H9 (cell line): ENCODE data around the gene SERPINB2. TPM values are rescaled to one million over a fixed set of nuclear protein-coding genes. Genes with fewer than 3 reads are reported as not detected.

Source experiments
- DNase-seq: peaks from one replicate; pipeline ENCODE4 v3.0.0-alpha.2; 2017
- H2AFZ ChIP-seq: one replicate; pipeline ENCODE4 v1.6.1; 2013; ENCODE audit warnings: mild to moderate bottlenecking, low read length, control low read depth, moderate library complexity
- H2AK5ac ChIP-seq: 2 replicates; pipeline ENCODE4 v1.6.1; 2013; ENCODE audit warnings: low read length, control low read depth, mixed read lengths; ENCODE audit not compliant: insufficient read length
- H2BK120ac ChIP-seq: one replicate; pipeline ENCODE4 v1.6.1; 2013; ENCODE audit warnings: low read depth, mild to moderate bottlenecking, low read length, control low read depth, inconsistent platforms; ENCODE audit not compliant: poor library complexity, severe bottlenecking
- H2BK12ac ChIP-seq: 2 replicates; pipeline ENCODE4 v1.6.1; 2013; ENCODE audit warnings: low read length, control low read depth, mixed read lengths, low read depth; ENCODE audit not compliant: insufficient read length
- H2BK15ac ChIP-seq: 2 replicates; pipeline ENCODE4 v1.6.1; 2013; ENCODE audit warnings: low read depth, low read length, control low read depth
- H2BK20ac ChIP-seq: one replicate; pipeline ENCODE4 v1.6.1; 2013; ENCODE audit warnings: low read depth, mild to moderate bottlenecking, low read length, control low read depth, inconsistent platforms; ENCODE audit not compliant: poor library complexity, severe bottlenecking
- H2BK5ac ChIP-seq: 2 replicates; pipeline ENCODE4 v1.6.1; 2013; ENCODE audit warnings: low read length, control low read depth, mixed read lengths; ENCODE audit not compliant: insufficient read length
- H3K14ac ChIP-seq: 2 replicates; pipeline ENCODE4 v1.6.1; 2013; ENCODE audit warnings: low read length, control low read depth; ENCODE audit not compliant: insufficient read depth
- H3K18ac ChIP-seq: 2 replicates; pipeline ENCODE4 v1.6.1; 2013; ENCODE audit warnings: low read depth, mild to moderate bottlenecking, mixed read lengths, low read length, control low read depth; ENCODE audit not compliant: insufficient read length
- H3K23ac ChIP-seq: 2 replicates; pipeline ENCODE4 v1.6.1; 2013; ENCODE audit warnings: low read length, control low read depth, mixed read lengths, low read depth; ENCODE audit not compliant: insufficient read length
- H3K23me2 ChIP-seq: 2 replicates; pipeline ENCODE4 v1.6.1; 2013; ENCODE audit warnings: low read depth, mild to moderate bottlenecking, mixed read lengths, low read length, control low read depth; ENCODE audit not compliant: insufficient read length, poor library complexity, severe bottlenecking
- H3K27ac ChIP-seq: 2 replicates; pipeline ENCODE4 v1.5.1; 2013; ENCODE audit warnings: low read length, control low read depth, mixed read lengths, low read depth; ENCODE audit not compliant: insufficient read length
- H3K27me3 ChIP-seq: 2 replicates; pipeline ENCODE4 v1.6.1; 2013; ENCODE audit warnings: low read length, control low read depth, inconsistent platforms; ENCODE audit not compliant: insufficient read depth
- H3K4ac ChIP-seq: 2 replicates; pipeline ENCODE4 v1.6.1; 2013; ENCODE audit warnings: low read depth, mild to moderate bottlenecking, control low read depth, inconsistent platforms, low read length, moderate library complexity
- H3K4me1 ChIP-seq: 2 replicates; pipeline ENCODE4 v1.6.1; 2013; ENCODE audit warnings: low read length, control low read depth, inconsistent platforms; ENCODE audit not compliant: insufficient read depth
- H3K4me2 ChIP-seq: 2 replicates; pipeline ENCODE4 v1.6.1; 2013; ENCODE audit warnings: low read length, control low read depth, mixed read lengths; ENCODE audit not compliant: insufficient read length, insufficient read depth
- H3K56ac ChIP-seq: 2 replicates; pipeline ENCODE4 v1.6.1; 2013; ENCODE audit warnings: low read depth, mild to moderate bottlenecking, mixed read lengths, low read length, control low read depth; ENCODE audit not compliant: insufficient read length
- H3K79me1 ChIP-seq: 2 replicates; pipeline ENCODE4 v1.6.1; 2013; ENCODE audit warnings: low read depth, mild to moderate bottlenecking, moderate library complexity, low read length, control low read depth, inconsistent platforms; ENCODE audit not compliant: insufficient read depth, poor library complexity, severe bottlenecking
- H3K79me2 ChIP-seq: 2 replicates; pipeline ENCODE4 v1.6.1; 2013; ENCODE audit warnings: low read length, control low read depth, inconsistent platforms; ENCODE audit not compliant: insufficient read depth
- H3K9ac ChIP-seq: 2 replicates; pipeline ENCODE4 v1.6.1; 2013; ENCODE audit warnings: low read length, control low read depth, mixed read lengths; ENCODE audit not compliant: insufficient read length; ENCODE audit errors: extremely low read depth
- H3K9me3 ChIP-seq: one replicate; pipeline ENCODE4 v1.6.1; 2013; ENCODE audit warnings: low read depth, low read length, inconsistent platforms; ENCODE audit not compliant: control insufficient read depth
- H3T11ph ChIP-seq: one replicate; pipeline ENCODE4 v1.6.1; 2013; ENCODE audit warnings: mild to moderate bottlenecking, low read length, control low read depth, inconsistent platforms
- H4K20me1 ChIP-seq: one replicate; pipeline ENCODE4 v1.6.1; 2013; ENCODE audit not compliant: control insufficient read depth, insufficient read length, insufficient read depth
- H4K5ac ChIP-seq: 2 replicates; pipeline ENCODE4 v1.6.1; 2013; ENCODE audit warnings: low read depth, mild to moderate bottlenecking, mixed read lengths, low read length, control low read depth; ENCODE audit not compliant: insufficient read length
- H4K8ac ChIP-seq: replicated peaks from 2 replicates; pipeline ENCODE4 v1.6.1; 2013; ENCODE audit warnings: low read length, control low read depth, mixed read lengths, low read depth; ENCODE audit not compliant: insufficient read length
- H4K91ac ChIP-seq: 2 replicates; pipeline ENCODE4 v1.6.1; 2013; ENCODE audit warnings: low read depth, mild to moderate bottlenecking, moderate library complexity, mixed read lengths, low read length, control low read depth; ENCODE audit not compliant: insufficient read length
- H3K27ac Mint-ChIP-seq, 3 experiments: 2 replicates in 2 of 3; 3 replicates in 1 of 3; pipeline ENCODE4 v1.8.0; 2020 to 2021; ENCODE audit warnings: mixed read lengths in 3 of 3, mild to moderate bottlenecking in 1 of 3, moderate library complexity in 1 of 3
- H3K27me3 Mint-ChIP-seq: 2 replicates; pipeline ENCODE4 v1.8.0; 2021; ENCODE audit warnings: low read depth, mild to moderate bottlenecking, moderate library complexity, mixed read lengths
- H3K36me3 Mint-ChIP-seq, 3 experiments: 2 replicates in 2 of 3; 3 replicates in 1 of 3; pipeline ENCODE4 v1.8.0; 2020 to 2021; ENCODE audit warnings: low read depth in 3 of 3, mixed read lengths in 3 of 3; ENCODE audit not compliant: insufficient read depth in 1 of 3
- H3K4me1 Mint-ChIP-seq, 2 experiments: 2 replicates each; pipeline ENCODE4 v1.8.0; 2020; ENCODE audit warnings: mixed read lengths in 2 of 2
- H3K4me3 Mint-ChIP-seq, 2 experiments: 2 replicates in 1 of 2; 3 replicates in 1 of 2; pipeline ENCODE4 v1.8.0; 2020 to 2021; ENCODE audit warnings: mild to moderate bottlenecking in 2 of 2, mixed read lengths in 2 of 2, moderate library complexity in 1 of 2
- H3K9me3 Mint-ChIP-seq, 2 experiments: 2 replicates in 1 of 2; 3 replicates in 1 of 2; pipeline ENCODE4 v1.8.0; 2020; ENCODE audit warnings: mild to moderate bottlenecking in 2 of 2, mixed read lengths in 2 of 2, moderate library complexity in 1 of 2
- WGBS: extraction: QIAGEN DNeasy Blood & Tissue Kit; methylation state at CpG from one replicate; pipeline ENCODE4 v1.1.7; 2013; ENCODE audit warnings: missing lambda C conversion rate, low lambda C conversion rate, mixed read lengths; ENCODE audit not compliant: insufficient read length; ENCODE audit errors: extremely low coverage; 5-methylcytosine and 5-hydroxymethylcytosine counted together
- total RNA-seq: library from RNA; stranded (reverse); gene quantifications from 2 replicates; pipeline ENCODE4 v1.2.1, GENCODE V29; 2021
- TF ChIP-seq, protein P1 (sequence below): fragments of 200-600 bp; sonication (generic); conservative IDR thresholded peaks from 3 replicates; pipeline ENCODE4 v1.8.0; 2021; ENCODE audit warnings: antibody characterized with exemption, mild to moderate bottlenecking

The SERPINB2 gene
- total RNA-seq, 1 experiment from 2014 or later, result not detected

DNA sequence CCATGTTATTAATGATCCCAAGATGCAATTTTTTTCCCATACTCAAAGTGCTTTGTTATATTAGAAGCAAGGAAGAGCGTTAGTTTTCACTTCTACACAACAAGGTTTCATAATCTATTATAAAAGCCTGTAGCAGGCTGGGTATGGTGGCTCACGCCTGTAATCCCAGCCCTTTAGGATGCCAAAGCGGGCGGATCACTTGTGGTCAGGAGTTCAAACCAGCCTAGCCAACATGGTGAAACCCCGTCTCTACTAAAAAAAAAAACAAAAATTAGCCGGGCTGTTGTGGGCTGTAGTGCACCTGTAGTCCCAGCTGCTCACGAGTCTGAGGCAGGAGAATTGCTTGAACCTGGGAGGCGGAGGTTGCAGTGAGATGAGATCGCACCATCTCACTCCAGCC, 19.0 kb upstream of the SERPINB2 start:
- no peaks in the 10 kb centered on the region for H3K9me3 Mint-ChIP-seq
- H3K79me1 ChIP-seq, result no peaks in the 10 kb centered on the region

More for the DNA sequence above, 19.0 kb upstream of the SERPINB2 start:
- H3K23me2 ChIP-seq, result no peaks in the 10 kb centered on the region
- H4K20me1 ChIP-seq, result no peaks in the 10 kb centered on the region
- H3K4ac ChIP-seq, result no peak overlapping the region
- DNase-seq, result no peak
- H3K4me1 ChIP-seq, result no peaks in the 10 kb centered on the region
- H3K27ac ChIP-seq, result no peak overlapping the region
- H3T11ph ChIP-seq, result no peak overlapping the region
- H2AFZ ChIP-seq, result no peak overlapping the region
- no peaks in the 10 kb centered on the region for H3K79me2 ChIP-seq
- H3K27me3 Mint-ChIP-seq, result no peaks in the 10 kb centered on the region
- no peak overlapping the region for H2BK120ac ChIP-seq
- H3K9me3 ChIP-seq, result no peaks in the 10 kb centered on the region
- H3K36me3 Mint-ChIP-seq, result no peaks in the 10 kb centered on the region
- no peak overlapping the region for H3K56ac ChIP-seq
- no peak overlapping the region for H2BK12ac ChIP-seq
- H2AK5ac ChIP-seq, result no peak overlapping the region
- no peak overlapping the region for H4K91ac ChIP-seq
- no peak overlapping the region for H2BK5ac ChIP-seq
- no peak overlapping the region for H3K14ac ChIP-seq
- TF ChIP-seq, protein P1, sequence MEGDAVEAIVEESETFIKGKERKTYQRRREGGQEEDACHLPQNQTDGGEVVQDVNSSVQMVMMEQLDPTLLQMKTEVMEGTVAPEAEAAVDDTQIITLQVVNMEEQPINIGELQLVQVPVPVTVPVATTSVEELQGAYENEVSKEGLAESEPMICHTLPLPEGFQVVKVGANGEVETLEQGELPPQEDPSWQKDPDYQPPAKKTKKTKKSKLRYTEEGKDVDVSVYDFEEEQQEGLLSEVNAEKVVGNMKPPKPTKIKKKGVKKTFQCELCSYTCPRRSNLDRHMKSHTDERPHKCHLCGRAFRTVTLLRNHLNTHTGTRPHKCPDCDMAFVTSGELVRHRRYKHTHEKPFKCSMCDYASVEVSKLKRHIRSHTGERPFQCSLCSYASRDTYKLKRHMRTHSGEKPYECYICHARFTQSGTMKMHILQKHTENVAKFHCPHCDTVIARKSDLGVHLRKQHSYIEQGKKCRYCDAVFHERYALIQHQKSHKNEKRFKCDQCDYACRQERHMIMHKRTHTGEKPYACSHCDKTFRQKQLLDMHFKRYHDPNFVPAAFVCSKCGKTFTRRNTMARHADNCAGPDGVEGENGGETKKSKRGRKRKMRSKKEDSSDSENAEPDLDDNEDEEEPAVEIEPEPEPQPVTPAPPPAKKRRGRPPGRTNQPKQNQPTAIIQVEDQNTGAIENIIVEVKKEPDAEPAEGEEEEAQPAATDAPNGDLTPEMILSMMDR, result no peak
- no peak overlapping the region for H2BK15ac ChIP-seq
- no peaks in the 10 kb centered on the region for H3K27me3 ChIP-seq
- H3K4me2 ChIP-seq, result no peak overlapping the region
- H2BK20ac ChIP-seq, result no peak overlapping the region
- no peak overlapping the region for H3K9ac ChIP-seq
- H3K4me3 Mint-ChIP-seq, result no peak overlapping the region
- H3K18ac ChIP-seq, result no peak overlapping the region
- no peak overlapping the region for H3K23ac ChIP-seq
- no peaks in the 10 kb centered on the region for H3K4me1 Mint-ChIP-seq
- no peak overlapping the region for H3K27ac Mint-ChIP-seq
- no CpG with 5 or more reads among the region's 9 CpGs for WGBS
- no peak overlapping the region for H4K5ac ChIP-seq
- no peak overlapping the region for H4K8ac ChIP-seq
